Body of pancreas (tissue), 4 donors: Measurements from ENCODE around the gene HYCC1.

Experiments
- CTCF ChIP-seq, 7 experiments: fragments of 450-650 bp in 4 of 7; fragments of 200-600 bp in 3 of 7; sonication (generic) in 3 of 7; IDR thresholded peaks; one replicate each; pipeline ENCODE4 v1.5.1; 2016 to 2019; ENCODE audit warnings: antibody characterized with exemption in 7 of 7
- POLR2A ChIP-seq, 3 donors: fragments of 450-650 bp; IDR thresholded peaks; one replicate each; pipeline ENCODE4 v1.6.1; 2016; ENCODE audit warnings: antibody characterized with exemption in 3 of 3, mild to moderate bottlenecking in 2 of 3

DNA sequence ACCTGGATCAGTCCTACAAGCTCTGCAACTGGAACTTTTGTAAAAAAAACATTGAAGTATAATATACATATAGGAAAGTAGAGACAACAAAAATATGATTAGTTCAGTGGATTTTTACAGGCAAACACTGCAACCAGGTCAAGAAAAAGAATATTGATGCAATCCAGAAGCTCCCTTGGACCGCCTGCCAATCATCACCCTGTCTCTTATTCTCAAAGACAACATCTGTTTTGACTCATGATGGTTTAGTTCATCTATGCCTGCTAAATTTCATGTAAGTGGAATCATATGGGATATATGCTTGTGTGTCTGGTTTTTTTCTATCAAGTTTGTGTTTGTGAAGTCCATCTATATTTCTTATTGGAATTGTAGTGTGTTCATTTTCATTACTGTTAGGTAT is 7.7 kb upstream of the HYCC1 start:
- TF ChIP-seq CTCF (IDR thresholded peaks at IDR 0.05) (no peak), POLR2A (IDR thresholded peaks at IDR 0.05) (no peak)
